H1 (cell line): ENCODE results near the gene CYP1A2. TPM values are rescaled to one million over a fixed set of nuclear protein-coding genes. Genes with fewer than 3 reads are reported as not detected.

Experiments
- microRNA-seq, 2 experiments: library from miRNA; unstranded; fragments of <30 nt; microRNA quantifications; one replicate each; pipeline versions ENCODE4 to v1.2.0, GENCODE V29; 2016 to 2020; ENCODE audit warnings: borderline microRNAs expressed in 2 of 2, borderline number of aligned reads in 2 of 2, borderline replicate concordance in 1 of 2
- polyA plus RNA-seq, 7 experiments: library from polyadenylated mRNA; depleted of rRNA in 3 of 7; stranded (reverse) in 5 of 7; unstranded in 2 of 7; fragments of >200 nt in 5 of 7; fragments of 200-250 nt in 2 of 7; gene quantifications; 1 replicate in 5 of 7; 2 replicates in 1 of 7; 4 replicates in 1 of 7; pipeline versions ENCODE4 v1.2.1 to v1.2.3, GENCODE V29; 2011 to 2013; ENCODE audit warnings: missing spikeins in 2 of 7, mixed read lengths in 2 of 7
- small RNA-seq: library from polyadenylated mRNA; stranded (forward); fragments of <200 nt; extraction: miRNeasy Mini kit (QIAGEN cat#:217004); gene quantifications from one replicate; pipeline ENCODE3, GENCODE V24; 2013; ENCODE audit not compliant: insufficient read depth
- total RNA-seq: library from RNA; stranded (reverse); fragmentation: NEBNext Ultra II Directional; extraction: Animal tissue kit (Norgen Biotek cat#: 25700); gene quantifications from 2 replicates; pipeline ENCODE4 v1.2.1, GENCODE V29; 2021

CYP1A2 gene
- total and polyA plus RNA-seq, 2 of the 8 experiments (the other 6 are each of a cell fraction or from before 2014, with no cell fraction given), result not detected

Small RNAs within 50 kb of the gene (microRNA-seq; reads per million reads assigned to microRNA genes)
- 0 reads per million in 2 experiments for gene MIR4513

Small RNAs within 50 kb of the gene (small RNA-seq; reads per million reads assigned to genes)
- gene MIR4513, result not detected

Other genes starting within 250 kb of the CYP1A2 start
- gene ARID3B, start 207.6 kb upstream of the CYP1A2 start, total RNA-seq, result 115 and 118 TPM in 2 replicates
- gene ARID3B, start 207.6 kb upstream of the CYP1A2 start, polyA plus RNA-seq (2011; rRNA removed), result 81.0 and 102 TPM in 2 replicates
- 42.4 and 43.5 TPM in 2 replicates for gene CLK3, start 133.0 kb upstream of the CYP1A2 start, total RNA-seq
- 67.3 and 75.6 TPM in 2 replicates for gene CLK3, start 133.0 kb upstream of the CYP1A2 start, polyA plus RNA-seq (2011; rRNA removed)
- gene EDC3, start 52.8 kb upstream of the CYP1A2 start, total RNA-seq, result 49.1 and 50.8 TPM in 2 replicates
- 45.0 and 48.2 TPM in 2 replicates for gene EDC3, start 52.8 kb upstream of the CYP1A2 start, polyA plus RNA-seq (2011; rRNA removed)
- gene CYP1A1, start 23.3 kb upstream of the CYP1A2 start, total RNA-seq, result 0.11 and 0.35 TPM in 2 replicates
- 0.22 and 0.32 TPM in 2 replicates for gene CYP1A1, start 23.3 kb upstream of the CYP1A2 start, polyA plus RNA-seq (2011; rRNA removed)
- gene CSK, start 33.2 kb downstream of the CYP1A2 start, total RNA-seq, result 50.2 and 51.7 TPM in 2 replicates
- gene CSK, start 33.2 kb downstream of the CYP1A2 start, polyA plus RNA-seq (2011; rRNA removed), result 13.7 and 23.0 TPM in 2 replicates
- not detected in 2 replicates for gene LMAN1L, start 64.0 kb downstream of the CYP1A2 start, total RNA-seq
- not detected in 2 replicates for gene LMAN1L, start 64.0 kb downstream of the CYP1A2 start, polyA plus RNA-seq (2011; rRNA removed)
- not detected in 2 replicates for gene CPLX3, start 77.8 kb downstream of the CYP1A2 start, total RNA-seq
- 0.17 and 0.27 TPM in 2 replicates for gene CPLX3, start 77.8 kb downstream of the CYP1A2 start, polyA plus RNA-seq (2011; rRNA removed)
- gene ULK3, start 94.3 kb downstream of the CYP1A2 start, total RNA-seq, result 25.0 and 27.1 TPM in 2 replicates
- 34.4 and 52.2 TPM in 2 replicates for gene ULK3, start 94.3 kb downstream of the CYP1A2 start, polyA plus RNA-seq (2011; rRNA removed)
- gene SCAMP2, start 124.5 kb downstream of the CYP1A2 start, total RNA-seq, result 40.3 and 41.7 TPM in 2 replicates
- gene SCAMP2, start 124.5 kb downstream of the CYP1A2 start, polyA plus RNA-seq (2011; rRNA removed), result 112 and 131 TPM in 2 replicates
- gene MPI, start 141.2 kb downstream of the CYP1A2 start, total RNA-seq, result 31.0 and 32.9 TPM in 2 replicates
- 74.8 and 79.0 TPM in 2 replicates for gene MPI, start 141.2 kb downstream of the CYP1A2 start, polyA plus RNA-seq (2011; rRNA removed)
- gene FAM219B, start 158.0 kb downstream of the CYP1A2 start, total RNA-seq, result 56.1 and 57.1 TPM in 2 replicates
- 66.6 and 91.3 TPM in 2 replicates for gene FAM219B, start 158.0 kb downstream of the CYP1A2 start, polyA plus RNA-seq (2011; rRNA removed)
- gene COX5A, start 189.2 kb downstream of the CYP1A2 start, total RNA-seq, result 367 and 373 TPM in 2 replicates
- gene COX5A, start 189.2 kb downstream of the CYP1A2 start, polyA plus RNA-seq (2011; rRNA removed), result 228 and 270 TPM in 2 replicates
- gene RPP25, start 207.9 kb downstream of the CYP1A2 start, total RNA-seq, result 19.4 and 19.8 TPM in 2 replicates
- gene RPP25, start 207.9 kb downstream of the CYP1A2 start, polyA plus RNA-seq (2011; rRNA removed), result 17.4 and 20.0 TPM in 2 replicates
- 51.8 and 55.4 TPM in 2 replicates for gene SCAMP5, start 246.7 kb downstream of the CYP1A2 start, total RNA-seq
- gene SCAMP5, start 246.7 kb downstream of the CYP1A2 start, polyA plus RNA-seq (2011; rRNA removed), result 94.7 and 96.4 TPM in 2 replicates